ENCODE measurements around the gene HNRNPA0.

DNA sequence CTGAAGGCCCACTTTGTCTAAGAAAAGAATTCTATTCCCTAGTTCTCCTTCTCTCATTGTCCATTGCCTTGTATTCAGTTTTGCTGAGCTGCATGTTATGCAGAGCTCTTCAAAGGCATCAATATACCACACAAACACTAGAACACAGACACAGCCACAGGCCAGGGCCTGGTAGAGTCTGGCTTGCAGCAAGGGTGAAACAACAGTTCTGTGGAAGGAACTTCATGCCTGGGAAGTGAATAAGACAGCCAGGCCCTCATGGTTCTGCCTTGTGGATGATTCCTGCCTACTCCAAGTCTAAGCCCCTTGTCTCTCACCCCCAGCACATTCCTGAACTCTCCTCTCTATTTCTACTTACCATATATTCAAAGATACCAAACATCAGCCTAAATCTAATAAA, 49.1 kb downstream of the HNRNPA0 start:
- no peak for TF ChIP-seq GATA2 (IDR thresholded peaks at IDR 0.05; ENCODE audit: low read depth, low read length)
- no peak for TF ChIP-seq GATA3 (IDR thresholded peaks at IDR 0.05; ENCODE audit: low read depth, low read length)

Data from SH-SY5Y (cell line).